Type B pancreatic cell (in vitro differentiated cells): ENCODE data around the gene HTATIP2. TPM values are rescaled to one million over a fixed set of nuclear protein-coding genes. Genes with fewer than 3 reads are reported as not detected.

Source experiments
- DNase-seq: peaks from one replicate; pipeline ENCODE4 v3.0.0; 2021; ENCODE audit warnings: mixed read lengths; ENCODE audit not compliant: unreplicated experiment; ENCODE audit errors: extremely low spot score
- H3K27ac Mint-ChIP-seq: 2 replicates; pipeline ENCODE4 v1.8.0; 2021; ENCODE audit warnings: mild to moderate bottlenecking, mixed read lengths
- H3K27me3 Mint-ChIP-seq: 2 replicates; pipeline ENCODE4 v1.8.0; 2021; ENCODE audit warnings: mixed read lengths
- H3K36me3 Mint-ChIP-seq: 2 replicates; pipeline ENCODE4 v1.8.0; 2021; ENCODE audit warnings: mixed read lengths
- H3K4me1 Mint-ChIP-seq: one replicate; pipeline ENCODE4 v1.8.0; 2021; ENCODE audit warnings: mixed read lengths; ENCODE audit not compliant: unreplicated experiment
- H3K4me3 Mint-ChIP-seq: 2 replicates; pipeline ENCODE4 v1.8.0; 2021; ENCODE audit warnings: mild to moderate bottlenecking, mixed read lengths
- H3K9me3 Mint-ChIP-seq: 2 replicates; pipeline ENCODE4 v1.8.0; 2021; ENCODE audit warnings: mixed read lengths
- long read RNA-seq: library from polyadenylated mRNA; unstranded; transcript quantifications from one replicate; pipeline ENCODE4 v2.0.0, GENCODE V29; 2020
- total RNA-seq: library from RNA; stranded (reverse); gene quantifications from 2 replicates; pipeline ENCODE4 v1.2.1, GENCODE V29; 2021; ENCODE audit warnings: low replicate concordance
- TF ChIP-seq, protein P1 (sequence below): fragments of 200-600 bp; sonication (generic); conservative IDR thresholded peaks from 2 replicates; pipeline ENCODE4 v1.5.0; 2021; ENCODE audit warnings: antibody characterized with exemption, mild to moderate bottlenecking

Gene HTATIP2
- total RNA-seq, result 15.8 and 40.9 TPM in 2 replicates
- long read RNA-seq, transcript HTATIP2-202 (6 exons, 886 nt), result minor isoform, 51 of 179 reads
- long read RNA-seq, transcript HTATIP2-201 (6 exons, 1,477 nt), result minor isoform, 47 of 179 reads
- long read RNA-seq, transcript HTATIP2-204 (5 exons, 1,748 nt), result major isoform, 54 of 179 reads
- long read RNA-seq, transcript HTATIP2-203 (6 exons, 967 nt), result minor isoform, 20 of 179 reads
- long read RNA-seq, partial matches to known transcripts, result 3 of 179 reads
- long read RNA-seq, other reads (novel, unspliced or antisense), result 4 of 179 reads

- Mint-ChIP-seq H3K27me3 (peaks cover 25% of the 10 kb centered on the region), H3K27ac (peak within 1 kb of the TSS; percentile 74), H3K36me3 (no peaks in the 10 kb centered on the region), H3K4me3 (peak within 1 kb of the TSS; percentile 90), H3K4me1 (peaks cover 4% of the 10 kb centered on the region), H3K9me3 (no peaks in the 10 kb centered on the region)
- TF ChIP-seq, protein P1, sequence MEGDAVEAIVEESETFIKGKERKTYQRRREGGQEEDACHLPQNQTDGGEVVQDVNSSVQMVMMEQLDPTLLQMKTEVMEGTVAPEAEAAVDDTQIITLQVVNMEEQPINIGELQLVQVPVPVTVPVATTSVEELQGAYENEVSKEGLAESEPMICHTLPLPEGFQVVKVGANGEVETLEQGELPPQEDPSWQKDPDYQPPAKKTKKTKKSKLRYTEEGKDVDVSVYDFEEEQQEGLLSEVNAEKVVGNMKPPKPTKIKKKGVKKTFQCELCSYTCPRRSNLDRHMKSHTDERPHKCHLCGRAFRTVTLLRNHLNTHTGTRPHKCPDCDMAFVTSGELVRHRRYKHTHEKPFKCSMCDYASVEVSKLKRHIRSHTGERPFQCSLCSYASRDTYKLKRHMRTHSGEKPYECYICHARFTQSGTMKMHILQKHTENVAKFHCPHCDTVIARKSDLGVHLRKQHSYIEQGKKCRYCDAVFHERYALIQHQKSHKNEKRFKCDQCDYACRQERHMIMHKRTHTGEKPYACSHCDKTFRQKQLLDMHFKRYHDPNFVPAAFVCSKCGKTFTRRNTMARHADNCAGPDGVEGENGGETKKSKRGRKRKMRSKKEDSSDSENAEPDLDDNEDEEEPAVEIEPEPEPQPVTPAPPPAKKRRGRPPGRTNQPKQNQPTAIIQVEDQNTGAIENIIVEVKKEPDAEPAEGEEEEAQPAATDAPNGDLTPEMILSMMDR, result no peak
- no peak for DNase-seq
Observed at GRCh38 chr11:20363500-20364340, at the start of gene HTATIP2. TSS of gene HTATIP2 (plus strand) at chr11:20363714. CDS start at chr11:20364238, 524 bp downstream.

GRCh38 chr11:20315800-20316199, 47.7 kb upstream of the HTATIP2 start:
- no peak for DNase-seq
- no peaks in the 10 kb centered on the region for H3K4me1 Mint-ChIP-seq
- no peaks in the 10 kb centered on the region for H3K9me3 Mint-ChIP-seq
- H3K27me3 Mint-ChIP-seq, result peaks cover 15% of the 10 kb centered on the region
- TF ChIP-seq, protein P1, result no peak
- H3K27ac Mint-ChIP-seq, result no peak overlapping the region
- H3K36me3 Mint-ChIP-seq, result no peaks in the 10 kb centered on the region
- H3K4me3 Mint-ChIP-seq, result no peak overlapping the region

DNA sequence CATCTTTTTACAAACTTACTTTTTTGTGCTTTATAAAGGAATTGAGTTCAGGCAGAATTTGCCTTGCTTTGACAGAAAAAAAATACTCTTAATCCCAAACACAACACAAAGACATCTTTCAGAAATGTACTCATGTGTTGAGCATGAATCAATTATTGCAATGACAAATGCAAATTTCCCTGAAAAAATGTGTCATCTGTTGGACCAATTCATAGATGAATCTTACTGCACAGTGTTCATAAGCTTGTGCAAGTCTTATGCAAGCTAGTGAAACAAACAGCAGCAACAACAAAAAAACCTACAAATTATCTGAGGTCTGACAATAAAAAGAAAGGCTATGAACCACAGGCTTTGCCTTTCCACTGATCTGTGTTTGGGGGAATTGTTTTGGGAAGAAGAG, 42.3 kb upstream of the HTATIP2 start:
- Mint-ChIP-seq H3K4me3 (no peak overlapping the region), H3K36me3 (no peaks in the 10 kb centered on the region), H3K9me3 (no peaks in the 10 kb centered on the region), H3K4me1 (no peaks in the 10 kb centered on the region), H3K27ac (no peak overlapping the region), H3K27me3 (peaks cover 41% of the 10 kb centered on the region)
- TF ChIP-seq, protein P1, result no peak
- no peak for DNase-seq

DNA sequence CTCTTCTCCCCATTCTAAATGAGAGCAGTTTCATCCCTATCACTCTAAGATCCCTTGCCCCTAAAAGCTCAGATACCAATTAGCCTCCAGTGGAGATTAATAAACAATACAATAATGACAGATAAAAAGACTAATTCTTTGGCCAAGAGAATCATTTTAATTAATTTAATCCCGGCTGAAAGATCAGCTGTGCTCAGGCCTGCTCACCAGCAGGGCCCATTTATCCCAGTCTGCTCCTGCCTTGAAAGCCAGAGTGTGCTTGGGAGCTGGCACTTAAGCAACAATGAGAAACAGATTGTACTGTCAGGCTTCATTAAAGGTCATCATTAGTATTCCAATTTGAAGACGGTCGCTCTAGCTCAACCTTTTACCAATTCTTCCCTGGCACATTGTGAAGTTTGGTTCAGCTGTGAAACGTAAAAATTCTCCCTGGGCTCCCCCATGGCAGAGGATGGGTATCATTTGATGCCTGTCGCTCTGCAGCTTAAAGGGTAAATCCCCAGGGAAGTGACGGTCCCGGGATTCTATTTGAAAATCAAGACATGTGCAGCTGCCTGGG, 36.1 kb upstream of the HTATIP2 start:
- H3K9me3 Mint-ChIP-seq, result no peaks in the 10 kb centered on the region
- H3K4me1 Mint-ChIP-seq, result no peaks in the 10 kb centered on the region
- no peak for DNase-seq
- H3K4me3 Mint-ChIP-seq, result no peak overlapping the region
- no peaks in the 10 kb centered on the region for H3K36me3 Mint-ChIP-seq
- H3K27me3 Mint-ChIP-seq, result peaks cover 69% of the 10 kb centered on the region
- no peak overlapping the region for H3K27ac Mint-ChIP-seq
- TF ChIP-seq, protein P1, result no peak

DNA sequence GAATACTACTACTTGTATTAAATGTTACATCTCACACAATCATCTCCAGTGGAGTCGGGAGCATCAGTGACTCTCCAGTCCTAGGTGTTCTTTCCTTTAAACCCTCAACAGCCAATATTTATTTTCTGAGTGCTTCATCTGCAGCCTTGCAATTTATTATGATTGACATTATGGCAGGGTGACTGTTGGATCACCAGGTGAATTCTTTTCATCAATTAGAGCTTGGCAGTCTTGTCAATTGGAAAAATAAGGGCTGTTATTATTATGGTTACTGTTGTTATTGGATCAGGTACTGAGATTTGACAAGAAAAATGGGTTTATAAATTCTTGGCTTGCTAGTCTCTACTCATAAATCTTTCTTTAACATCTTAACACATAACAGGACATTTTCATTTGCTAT, 27.5 kb upstream of the HTATIP2 start:
- Mint-ChIP-seq H3K4me3 (no peak overlapping the region), H3K36me3 (no peaks in the 10 kb centered on the region), H3K9me3 (no peaks in the 10 kb centered on the region), H3K27ac (no peak overlapping the region), H3K4me1 (no peaks in the 10 kb centered on the region), H3K27me3 (peaks cover 73% of the 10 kb centered on the region)
- DNase-seq, result no peak
- TF ChIP-seq, protein P1, result no peak
